HepG2 (cell line): ENCODE results near the gene PPP1R3C. TPM values are rescaled to one million over a fixed set of nuclear protein-coding genes. Genes with fewer than 3 reads are reported as not detected.

Source experiments
- polyA plus RNA-seq, 8 experiments: library from polyadenylated mRNA; depleted of rRNA in 3 of 8; stranded (reverse) in 7 of 8; unstranded in 1 of 8; fragments of >200 nt; fragmentation: Illumina TruSeq in 4 of 8; extraction: Trizol in 4 of 8; gene quantifications; 2 replicates each; pipeline versions ENCODE4 v1.2.1 to v1.2.3, GENCODE V29; 2011 to 2016; ENCODE audit warnings: low read depth in 4 of 8, missing spikeins in 1 of 8, mixed read lengths in 1 of 8; ENCODE audit not compliant: insufficient read depth in 1 of 8
- total RNA-seq, 5 experiments: library from RNA; depleted of rRNA; stranded (reverse); fragments of >200 nt; fragmentation: Illumina TruSeq; extraction: Trizol; gene quantifications; 2 replicates each; pipeline ENCODE4 v1.2.3, GENCODE V29; 2016; ENCODE audit warnings: low read depth in 1 of 5

The PPP1R3C gene
- total and polyA plus RNA-seq, 2 of the 13 experiments (the other 11 are each of a cell fraction or from before 2014, with no cell fraction given): 13.3 to 14.8 TPM

Other genes with a start within 250 kb of the PPP1R3C start
- 5.1 and 5.2 TPM in 2 replicates for gene HECTD2, start 222.7 kb downstream of the PPP1R3C start, total RNA-seq (2016; rRNA removed; fragmentation: Illumina TruSeq; extraction: Trizol)
- gene HECTD2, start 222.7 kb downstream of the PPP1R3C start, polyA plus RNA-seq (2011; rRNA removed): 3.2 and 3.3 TPM in 2 replicates
- gene TNKS2, start 165.4 kb upstream of the PPP1R3C start, total RNA-seq (2016; rRNA removed; fragmentation: Illumina TruSeq; extraction: Trizol): 15.2 and 25.5 TPM in 2 replicates
- gene TNKS2, start 165.4 kb upstream of the PPP1R3C start, polyA plus RNA-seq (2011; rRNA removed): 16.9 and 19.4 TPM in 2 replicates